ENCODE measurements around the gene TNS1.

GRCh38 chr2:217892560-217892959, 110.2 kb downstream of the TNS1 start:
- TF ChIP-seq CTCF (IDR thresholded peaks at IDR 0.05) (no peak), POLR2A (IDR thresholded peaks at IDR 0.05) (no peak)

Data from lower leg skin (tissue), 3 donors.